RWPE1 (cell line): Measurements from ENCODE around the gene COMP.

Experiments used
- CTCF ChIA-PET: fragments of 350-600 bp; sonication (Branson Sonifier 250); formaldehyde crosslinking; extraction: SDS; loops from one replicate; lab custom pipeline; 2021; lab: Yijun Ruan, JAX
- POLR2A ChIA-PET: fragments of 400-600 bp; formaldehyde crosslinking; extraction: SDS; loops from one replicate; lab custom pipeline; 2020; ENCODE audit warnings: antibody characterized with exemption; ENCODE audit not compliant: low non-redundant PET; lab: Yijun Ruan, JAX
- DNase-seq: peaks from one replicate; pipeline ENCODE4 v3.0.0; 2012; ENCODE audit warnings: low spot score
- H3K27ac ChIP-seq: fragments of 450-650 bp; 2 replicates; pipeline ENCODE4 v1.5.1; 2017
- TF ChIP-seq, protein P1 (sequence below): fragments of 450-650 bp; conservative IDR thresholded peaks from 2 replicates; pipeline ENCODE4 v1.5.1; 2017; ENCODE audit warnings: low read depth, mild to moderate bottlenecking

Gene COMP

DNA sequence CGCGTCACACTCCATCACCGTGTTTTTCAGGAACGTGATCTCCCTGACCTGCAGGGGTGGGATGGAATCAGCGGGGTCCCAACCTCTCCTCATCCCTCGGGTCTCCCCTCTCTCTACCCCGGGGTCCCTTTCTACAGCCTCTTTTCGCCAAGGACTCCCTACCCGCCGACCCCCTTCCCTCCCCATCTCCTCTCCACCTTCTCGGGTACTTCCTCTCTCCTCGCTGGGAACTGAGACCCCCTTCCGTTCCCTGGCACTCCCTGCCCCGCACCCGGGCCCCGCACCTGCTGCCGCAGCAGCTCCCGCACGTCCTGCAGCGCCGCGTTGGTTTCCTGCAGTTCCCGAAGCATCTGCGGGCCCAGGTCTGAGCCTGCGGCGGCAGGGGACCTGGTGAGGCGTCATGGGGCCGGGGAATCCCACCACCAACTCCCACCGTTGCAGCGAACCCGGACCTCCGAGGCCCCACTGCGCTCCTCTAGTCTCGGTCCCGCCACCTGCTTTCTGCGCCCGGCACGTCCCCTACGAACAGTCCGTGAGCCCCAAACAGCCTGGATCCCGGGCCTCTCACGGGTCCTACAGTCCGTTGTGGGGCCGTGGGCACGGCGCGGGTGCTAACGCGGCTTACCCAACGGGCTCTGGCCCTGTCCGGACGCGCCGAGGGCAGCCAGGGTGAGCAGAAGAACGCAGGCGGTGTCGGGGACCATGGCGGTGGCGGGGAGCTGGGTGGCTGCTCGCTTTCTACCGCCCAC is at the start of gene COMP:
Gene COMP, minus strand, starts transcription at position 740 of the 749 bp plus-strand sequence. Its CDS starts 36 bp downstream, at position 704.
- no peak within 1 kb of the TSS for H3K27ac ChIP-seq
- CTCF ChIA-PET, result no interaction called here
- no peak for DNase-seq
- POLR2A ChIA-PET, result no interaction called here
- TF ChIP-seq, protein P1, sequence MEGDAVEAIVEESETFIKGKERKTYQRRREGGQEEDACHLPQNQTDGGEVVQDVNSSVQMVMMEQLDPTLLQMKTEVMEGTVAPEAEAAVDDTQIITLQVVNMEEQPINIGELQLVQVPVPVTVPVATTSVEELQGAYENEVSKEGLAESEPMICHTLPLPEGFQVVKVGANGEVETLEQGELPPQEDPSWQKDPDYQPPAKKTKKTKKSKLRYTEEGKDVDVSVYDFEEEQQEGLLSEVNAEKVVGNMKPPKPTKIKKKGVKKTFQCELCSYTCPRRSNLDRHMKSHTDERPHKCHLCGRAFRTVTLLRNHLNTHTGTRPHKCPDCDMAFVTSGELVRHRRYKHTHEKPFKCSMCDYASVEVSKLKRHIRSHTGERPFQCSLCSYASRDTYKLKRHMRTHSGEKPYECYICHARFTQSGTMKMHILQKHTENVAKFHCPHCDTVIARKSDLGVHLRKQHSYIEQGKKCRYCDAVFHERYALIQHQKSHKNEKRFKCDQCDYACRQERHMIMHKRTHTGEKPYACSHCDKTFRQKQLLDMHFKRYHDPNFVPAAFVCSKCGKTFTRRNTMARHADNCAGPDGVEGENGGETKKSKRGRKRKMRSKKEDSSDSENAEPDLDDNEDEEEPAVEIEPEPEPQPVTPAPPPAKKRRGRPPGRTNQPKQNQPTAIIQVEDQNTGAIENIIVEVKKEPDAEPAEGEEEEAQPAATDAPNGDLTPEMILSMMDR, result no peak

DNA sequence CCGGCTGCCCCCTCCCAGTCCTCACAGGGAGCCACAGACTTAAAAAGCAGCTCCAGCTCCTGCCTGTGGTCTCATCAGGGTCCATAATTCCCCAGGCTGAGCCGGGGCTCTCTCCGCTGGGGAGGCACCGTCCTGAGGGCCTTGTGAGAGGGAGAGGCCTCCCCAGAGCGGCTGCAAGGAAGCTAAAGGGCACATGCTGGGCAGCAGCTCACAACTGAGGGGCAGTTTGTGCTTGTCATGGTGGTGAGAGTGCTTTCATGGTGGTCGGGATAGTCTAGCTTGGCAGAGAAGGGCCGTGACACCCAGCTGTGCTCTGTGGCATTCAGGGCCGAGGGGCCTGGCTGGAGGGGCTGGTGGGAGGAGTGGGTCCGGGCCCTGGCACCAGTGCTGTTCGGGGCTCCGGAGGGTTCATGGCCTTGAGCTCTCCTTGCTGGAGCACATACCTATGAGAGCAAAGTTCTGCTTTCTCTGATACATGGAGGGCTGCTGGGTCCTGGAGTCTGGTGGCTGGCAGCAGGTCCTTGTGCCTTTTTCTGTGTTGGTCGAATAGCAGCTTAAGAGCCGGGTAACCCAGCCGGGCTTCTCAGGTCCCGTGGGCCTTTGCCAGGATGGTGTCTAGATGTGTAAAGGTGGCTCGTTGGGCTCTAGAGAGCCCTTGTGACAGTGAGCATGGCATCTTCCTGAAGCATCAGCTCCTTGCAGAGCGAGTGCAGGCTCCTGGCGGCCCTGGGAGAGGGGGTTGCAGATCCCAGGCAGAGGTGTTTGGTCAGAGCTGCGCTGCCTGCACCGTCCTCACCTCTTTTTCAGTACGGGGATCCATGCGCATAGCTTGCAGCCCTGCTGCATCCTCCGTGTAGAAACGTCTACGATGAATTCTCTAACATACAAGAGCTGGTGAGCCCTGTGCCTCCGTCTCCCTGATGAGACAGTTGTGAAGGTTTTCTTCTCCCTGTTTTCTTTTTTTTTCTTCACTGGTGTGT is 49.5 kb upstream of the COMP start:
- ChIA-PET POLR2A (interaction anchor here (0.6 kb wide), 1 partner anchor 126 kb away, joined by 7 read pairs; no protein-coding TSS in a partner anchor), CTCF (interaction anchor here (0.7 kb wide), 1 partner anchor 22 kb away, joined by 5 read pairs; no protein-coding TSS in a partner anchor)
- peak overlapping the region; percentile 44 for H3K27ac ChIP-seq
- TF ChIP-seq, protein P1, result no peak
- no peak for DNase-seq

DNA sequence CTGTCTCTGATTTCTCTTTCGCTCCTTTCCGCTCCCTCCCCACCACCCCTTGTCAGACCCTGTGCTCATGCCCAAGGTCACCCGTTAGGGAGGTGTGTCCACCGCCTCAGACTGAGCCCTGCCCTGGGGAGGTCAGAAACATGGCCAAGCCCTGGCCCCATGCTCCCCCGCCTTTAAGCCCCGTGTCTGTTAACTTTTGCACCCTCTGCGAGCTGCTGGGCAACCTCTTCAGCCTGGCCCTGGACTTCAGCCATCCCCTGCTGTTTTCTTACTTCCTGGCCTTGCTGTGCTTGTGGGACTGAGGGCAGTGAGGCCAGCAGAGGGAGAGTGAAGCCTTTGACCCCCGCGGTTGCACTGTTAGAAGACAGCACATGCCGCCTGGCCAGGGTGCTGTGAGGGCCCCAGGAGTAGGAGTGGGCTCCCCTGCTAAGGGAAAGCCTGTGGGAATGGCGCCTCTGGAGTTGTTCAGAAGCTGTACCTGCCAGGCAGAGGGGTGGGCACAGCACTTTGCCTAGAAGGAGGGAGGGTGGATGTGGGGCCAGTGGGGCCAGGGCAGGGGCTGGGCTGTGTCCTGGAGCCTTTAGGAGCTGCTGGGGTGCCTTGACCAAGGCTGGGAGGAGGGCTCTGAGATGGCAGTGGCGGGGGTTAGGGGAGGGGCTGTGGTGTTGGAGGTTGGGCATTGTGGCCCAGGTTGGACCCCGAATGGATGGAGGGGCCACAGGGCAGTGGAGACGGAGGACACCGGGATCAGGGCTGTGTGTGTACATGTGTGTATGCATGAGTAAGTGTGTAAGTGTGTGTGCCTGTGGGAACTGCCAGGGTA is 48.6 kb upstream of the COMP start:
- ChIA-PET POLR2A (no interaction called here), CTCF (interaction anchor here (0.7 kb wide), 1 partner anchor 23 kb away, joined by 5 read pairs; no protein-coding TSS in a partner anchor)
- no peak for DNase-seq
- peak overlapping the region; percentile 44 for H3K27ac ChIP-seq
- TF ChIP-seq, protein P1, result no peak

DNA sequence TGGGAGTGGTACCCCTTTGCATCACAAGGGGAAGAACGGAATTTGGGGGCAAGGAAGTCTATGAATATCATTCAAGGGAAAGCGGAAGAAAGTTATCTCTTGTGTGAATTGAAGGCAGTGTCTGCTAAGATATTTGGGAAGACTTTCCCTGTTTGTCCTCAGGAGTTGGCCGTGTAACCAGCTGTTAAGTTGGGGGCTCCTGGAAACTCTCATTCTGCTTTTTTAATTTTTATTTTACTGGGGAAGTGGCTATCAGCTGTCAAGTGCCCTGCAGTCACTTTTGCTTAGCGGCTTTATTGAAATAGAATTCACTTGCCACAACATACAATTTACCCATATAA is 43.5 kb upstream of the COMP start:
- POLR2A ChIA-PET, result no interaction called here
- CTCF ChIA-PET, result interaction anchor here (1.0 to 1.5 kb wide), 2 partner anchors 12 to 13 kb away, joined by 3 to 4 read pairs; no protein-coding TSS in a partner anchor
- no peak overlapping the region for H3K27ac ChIP-seq
- DNase-seq, result no peak
- TF ChIP-seq, protein P1, result no peak

DNA sequence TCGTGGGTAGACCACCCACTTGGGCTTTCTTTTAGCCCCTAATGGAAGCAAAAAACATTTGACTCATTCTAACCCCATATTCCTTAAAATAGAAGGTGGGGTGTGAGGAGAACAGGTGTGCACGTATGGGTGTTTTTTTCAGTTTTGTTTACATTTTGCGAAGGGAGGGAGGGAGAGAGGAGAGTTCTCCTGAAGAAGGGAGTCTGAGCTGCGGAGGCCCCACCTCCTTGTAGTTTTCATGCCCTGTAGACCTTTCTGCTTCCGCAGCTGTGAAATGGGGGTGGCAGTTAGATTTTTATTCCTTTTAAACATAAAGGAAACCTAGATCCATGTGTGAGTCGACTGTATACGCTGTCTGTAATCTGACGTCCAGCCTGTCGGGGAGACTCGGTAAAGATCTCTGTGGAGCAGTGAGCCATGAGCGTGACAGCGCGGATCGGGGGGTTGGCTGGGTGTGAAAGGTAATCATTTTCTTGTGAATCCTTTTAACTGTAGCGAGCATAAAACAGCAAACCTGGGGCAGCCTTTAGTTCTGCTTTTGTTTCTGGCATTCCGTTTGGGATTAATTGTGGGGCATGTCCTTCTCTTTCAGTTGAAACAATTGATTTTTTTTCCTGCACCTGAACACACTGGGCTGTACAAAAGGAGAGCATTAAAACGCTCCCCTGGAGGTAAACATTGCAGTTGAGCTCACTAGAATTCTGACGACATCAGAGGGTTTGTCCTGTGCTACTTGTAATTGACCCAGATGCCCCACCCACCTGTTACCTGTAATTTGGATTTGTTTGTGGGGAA is 42.9 kb upstream of the COMP start:
- CTCF ChIA-PET, result interaction anchor here (0.7 to 1.5 kb wide), 5 partner anchors 13 to 155 kb away, joined by 3 to 5 read pairs (median 3); no protein-coding TSS in a partner anchor
- POLR2A ChIA-PET, result no interaction called here
- TF ChIP-seq, protein P1, result no peak
- H3K27ac ChIP-seq, result peak overlapping the region; percentile 79
- DNase-seq, result peak; percentile 29
